HCT116 (cell line): Measurements from ENCODE around the gene GAP43. TPM values are rescaled to one million over a fixed set of nuclear protein-coding genes. Genes with fewer than 3 reads are reported as not detected.

Experiments used
- ATAC-seq: fragments of 200-7000 bp; cut with Tn5 transposase; 2 replicates; pipeline ENCODE4 v1.9.1; 2020; ENCODE audit warnings: mild to moderate bottlenecking, moderate library complexity
- BruUV-seq: library from RNA; stranded (reverse); fragments of 400-500 nt; replicated peaks from 2 replicates; lab custom pipeline; 2021; lab: Mats Ljungman, UMichigan
- CTCF ChIA-PET: fragments of 300-600 bp; sonication (Branson Sonifier 250); formaldehyde crosslinking; loops from one replicate; lab custom pipeline; 2021; ENCODE audit warnings: antibody characterized with exemption; lab: Charles Lee
- POLR2A ChIA-PET: fragments of 300-600, 350-600 bp; sonication (Branson Sonifier 250); formaldehyde crosslinking; loops from one replicate; lab custom pipeline; 2021; ENCODE audit warnings: antibody characterized with exemption; lab: Charles Lee
- RAD21 ChIA-PET, 2 experiments: fragments of 300-600 bp; sonication (Branson Sonifier 250); formaldehyde crosslinking; loops; one replicate each; lab custom pipeline; 2023; ENCODE audit warnings: low total read pairs in 2 of 2; ENCODE audit not compliant: uncharacterized antibody in 2 of 2, unreplicated experiment in 2 of 2, low non-redundant PET in 1 of 2; lab: Charles Lee
- DNase-seq: peaks from one replicate; pipeline ENCODE4 v3.0.0-alpha.2; 2010; ENCODE audit warnings: low read depth, low spot score
- H2AFZ ChIP-seq: fragments of 200-600 bp; shearing (Covaris generic), sonication (generic); 2 replicates; pipeline ENCODE4 v1.6.1; 2017; ENCODE audit warnings: low read depth, mixed run types, mixed read lengths, antibody characterized with exemption, low read length; ENCODE audit not compliant: poor library complexity, severe bottlenecking
- H3K27ac ChIP-seq: 2 replicates; pipeline ENCODE4 v1.5.1; 2012; ENCODE audit warnings: low read depth, low read length
- H3K27me3 ChIP-seq: fragments of 200-600 bp; sonication (generic); 2 replicates; pipeline ENCODE4 v1.6.1; 2016; ENCODE audit warnings: mixed run types, low read length, mixed read lengths; ENCODE audit not compliant: insufficient read depth
- H3K36me3 ChIP-seq, 2 experiments: fragments of 200-500 bp in 1 of 2; fragments of 200-600 bp in 1 of 2; sonication (Bioruptor generic) in 1 of 2; sonication (generic) in 1 of 2; 2 replicates each; pipeline versions ENCODE4 v1.5.1 to v1.6.1; 2014 to 2016; ENCODE audit warnings: low read length in 2 of 2, inconsistent platforms in 1 of 2, mixed read lengths in 1 of 2, mixed run types in 1 of 2; ENCODE audit not compliant: insufficient read depth in 2 of 2, control insufficient read depth in 1 of 2
- H3K4me1 ChIP-seq, 2 experiments: fragments of 200-600 bp in 1 of 2; sonication (generic) in 1 of 2; 2 replicates each; pipeline versions ENCODE4 v1.5.1 to v1.6.1; 2012 to 2017; ENCODE audit warnings: low read length in 2 of 2, inconsistent platforms in 1 of 2, mild to moderate bottlenecking in 1 of 2, mixed read lengths in 1 of 2, mixed run types in 1 of 2, moderate library complexity in 1 of 2; ENCODE audit not compliant: insufficient read depth in 2 of 2, control insufficient read depth in 1 of 2
- H3K4me2 ChIP-seq: fragments of 200-600 bp; sonication (generic); 2 replicates; pipeline ENCODE4 v1.6.1; 2017; ENCODE audit warnings: mixed run types, low read length, mixed read lengths
- H3K4me3 ChIP-seq, 2 experiments: fragments of 200-600 bp in 1 of 2; sonication (generic) in 1 of 2; replicated peaks in 1 of 2; 2 replicates each; pipeline ENCODE4 v1.5.1; 2011 to 2016; ENCODE audit warnings: low read length in 2 of 2, control low read depth in 1 of 2, low read depth in 1 of 2, mild to moderate bottlenecking in 1 of 2, mixed read lengths in 1 of 2, mixed run types in 1 of 2
- H3K79me2 ChIP-seq: fragments of 200-600 bp; sonication (generic); 2 replicates; pipeline ENCODE4 v1.6.1; 2017; ENCODE audit warnings: mild to moderate bottlenecking, mixed run types, low read length, moderate library complexity, mixed read lengths; ENCODE audit not compliant: insufficient read depth
- H3K9ac ChIP-seq: fragments of 200-600 bp; sonication (generic); 2 replicates; pipeline ENCODE4 v1.6.1; 2016; ENCODE audit warnings: low read length, mixed read lengths
- H3K9me2 ChIP-seq: fragments of 200-600 bp; sonication (generic), shearing (Covaris generic); 2 replicates; pipeline ENCODE4 v1.6.1; 2017; ENCODE audit warnings: mixed run types, mild to moderate bottlenecking, moderate library complexity; ENCODE audit not compliant: insufficient read depth
- H3K9me3 ChIP-seq, 2 experiments: fragments of 200-500 bp in 1 of 2; fragments of 200-600 bp in 1 of 2; sonication (Bioruptor generic) in 1 of 2; sonication (generic) in 1 of 2; 2 replicates each; pipeline ENCODE4 v1.6.1; 2014 to 2017; ENCODE audit warnings: low read length in 2 of 2, mixed read lengths in 2 of 2, inconsistent platforms in 1 of 2, low read depth in 1 of 2, mild to moderate bottlenecking in 1 of 2, mixed run types in 1 of 2, moderate library complexity in 1 of 2; ENCODE audit not compliant: control insufficient read depth in 1 of 2, insufficient read depth in 1 of 2
- H4K20me1 ChIP-seq: fragments of 200-600 bp; sonication (generic), shearing (Covaris generic); 2 replicates; pipeline ENCODE4 v1.6.1; 2017; ENCODE audit warnings: mixed run types, mild to moderate bottlenecking, moderate library complexity; ENCODE audit not compliant: insufficient read depth
- CEBPB ChIP-seq: IDR thresholded peaks from 2 replicates; pipeline ENCODE4 v1.6.1; 2012; ENCODE audit warnings: low read depth
- FOSL1 ChIP-seq: IDR thresholded peaks from 2 replicates; pipeline ENCODE4 v1.6.1; 2012; ENCODE audit warnings: low read depth
- SP1 ChIP-seq: IDR thresholded peaks from 2 replicates; pipeline ENCODE4 v1.6.1; 2012; ENCODE audit warnings: low read depth
- intact Hi-C: fragments of 100-400 bp; cut with micrococcal nuclease; formaldehyde crosslinking; loops from 2 replicates; pipeline ENCODE4 v1.10.0; 2022
- total RNA-seq: library from RNA; stranded (reverse); gene quantifications from one replicate; pipeline ENCODE4 v1.2.1, GENCODE V29; 2021; ENCODE audit not compliant: unreplicated experiment
- TF ChIP-seq, protein P1 (sequence below), 3 experiments: fragments of 200-600 bp in 1 of 3; sonication (generic) in 1 of 3; IDR thresholded peaks in 2 of 3; conservative IDR thresholded peaks in 1 of 3; 2 replicates each; pipeline ENCODE4 v1.5.1; 2012 to 2017; ENCODE audit warnings: low read depth in 2 of 3, low read length in 2 of 3, antibody characterized with exemption in 1 of 3, borderline replicate concordance in 1 of 3, control low read depth in 1 of 3, mild to moderate bottlenecking in 1 of 3, mixed read lengths in 1 of 3, mixed run types in 1 of 3, moderate library complexity in 1 of 3; ENCODE audit not compliant: insufficient read depth in 1 of 3
- TF ChIP-seq, protein P2 (sequence below): IDR thresholded peaks from 2 replicates; pipeline ENCODE4 v1.6.1; 2012

GAP43 gene
- total RNA-seq, 1 experiment from 2014 or later, result not detected

DNA sequence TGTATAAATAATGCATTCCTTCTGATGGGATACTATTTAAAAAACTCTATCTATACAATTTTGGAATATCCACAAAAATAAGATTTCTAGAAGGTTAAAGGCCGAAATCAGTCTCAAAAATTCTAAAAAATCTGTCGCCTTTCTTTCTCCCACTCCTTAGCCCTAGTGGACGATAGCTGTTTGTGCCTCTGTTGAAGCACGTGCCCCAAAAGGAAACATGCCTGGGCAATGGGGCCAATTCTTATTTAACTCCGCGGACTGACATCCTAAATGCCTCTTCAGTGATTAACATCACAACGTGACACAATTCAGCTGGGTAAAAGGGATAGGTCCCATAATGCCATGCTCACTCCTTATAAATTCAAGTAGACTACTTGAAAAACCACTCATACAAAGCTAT is 65.1 kb downstream of the GAP43 start:
- RAD21 ChIA-PET, result no interaction called here
- CTCF ChIA-PET, result no interaction called here
- Histone ChIP-seq H3K36me3 (no peaks in the 10 kb centered on the region), H3K4me3 (no peak overlapping the region), H3K9me3 (no peaks in the 10 kb centered on the region), H3K79me2 (no peaks in the 10 kb centered on the region), H3K4me1 (peaks cover 0 to 6% of the 10 kb centered on the region in 2 experiments; a peak in 1 of 4 replicates), H3K27me3 (no peaks in the 10 kb centered on the region)
- no TSS peak for BruUV-seq
- POLR2A ChIA-PET, result no interaction called here
- DNase-seq (no peak), ATAC-seq (no peak)
- intact Hi-C loops, result no loop called here
- no peak for TF ChIP-seq SP1
- TF ChIP-seq, protein P1, sequence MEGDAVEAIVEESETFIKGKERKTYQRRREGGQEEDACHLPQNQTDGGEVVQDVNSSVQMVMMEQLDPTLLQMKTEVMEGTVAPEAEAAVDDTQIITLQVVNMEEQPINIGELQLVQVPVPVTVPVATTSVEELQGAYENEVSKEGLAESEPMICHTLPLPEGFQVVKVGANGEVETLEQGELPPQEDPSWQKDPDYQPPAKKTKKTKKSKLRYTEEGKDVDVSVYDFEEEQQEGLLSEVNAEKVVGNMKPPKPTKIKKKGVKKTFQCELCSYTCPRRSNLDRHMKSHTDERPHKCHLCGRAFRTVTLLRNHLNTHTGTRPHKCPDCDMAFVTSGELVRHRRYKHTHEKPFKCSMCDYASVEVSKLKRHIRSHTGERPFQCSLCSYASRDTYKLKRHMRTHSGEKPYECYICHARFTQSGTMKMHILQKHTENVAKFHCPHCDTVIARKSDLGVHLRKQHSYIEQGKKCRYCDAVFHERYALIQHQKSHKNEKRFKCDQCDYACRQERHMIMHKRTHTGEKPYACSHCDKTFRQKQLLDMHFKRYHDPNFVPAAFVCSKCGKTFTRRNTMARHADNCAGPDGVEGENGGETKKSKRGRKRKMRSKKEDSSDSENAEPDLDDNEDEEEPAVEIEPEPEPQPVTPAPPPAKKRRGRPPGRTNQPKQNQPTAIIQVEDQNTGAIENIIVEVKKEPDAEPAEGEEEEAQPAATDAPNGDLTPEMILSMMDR (IDR thresholded peaks at IDR 0.05 in 2 of 3, conservative IDR thresholded peaks at IDR 0.05 in 1 of 3; ENCODE audit: borderline replicate concordance in 1 of 3, insufficient read depth in 1 of 3, low read depth in 2 of 3, low read length in 2 of 3), result 0 out of 6 replicates have a peak, but pooled peaks of 1 of the 3 experiments have one; percentile 5
- TF ChIP-seq, all 23 proteins: peak for 1
- Histone ChIP-seq H3K9ac (no peak overlapping the region), H4K20me1 (no peaks in the 10 kb centered on the region; the same call in 1 of the 2 replicates), H3K27ac (no peak overlapping the region), H3K4me2 (no peak overlapping the region), H2AFZ (no peak overlapping the region), H3K9me2 (no peaks in the 10 kb centered on the region)

DNA sequence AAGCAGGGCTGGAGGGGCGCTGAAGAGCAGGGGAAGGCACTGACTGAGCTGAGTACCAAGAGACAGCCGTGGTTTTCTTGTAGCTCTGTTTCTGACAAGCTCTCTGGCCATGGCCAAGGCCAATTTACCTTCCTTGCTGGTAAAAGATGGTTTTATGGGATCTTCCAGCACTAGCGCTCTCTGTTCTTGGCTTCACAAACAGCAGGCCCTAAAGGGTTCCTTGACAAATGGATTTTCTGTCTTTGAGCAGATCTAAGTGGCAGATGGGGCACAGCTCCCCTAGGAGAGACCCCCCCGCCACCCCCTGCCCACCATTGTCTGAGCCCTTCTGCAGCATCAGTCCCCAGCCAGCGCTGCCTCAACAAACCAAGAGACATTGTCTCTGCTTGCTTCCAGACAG is 66.6 kb downstream of the GAP43 start:
- H2AFZ ChIP-seq, result no peak overlapping the region
- no TSS peak for BruUV-seq
- ChIA-PET POLR2A (no interaction called here), RAD21 (no interaction called here), CTCF (no interaction called here)
- no peaks in the 10 kb centered on the region for H3K9me3 ChIP-seq
- DNase-seq (no peak), ATAC-seq (no peak)
- no peak overlapping the region for H3K4me3 ChIP-seq
- peaks cover 0 to 6% of the 10 kb centered on the region in 2 experiments; a peak in 1 of 4 replicates for H3K4me1 ChIP-seq
- intact Hi-C loops, result loop anchor here (10.0 kb wide), 1 partner anchor 95 kb away; no protein-coding TSS in a partner anchor
- no peaks in the 10 kb centered on the region for H3K9me2 ChIP-seq
- no peaks in the 10 kb centered on the region for H3K36me3 ChIP-seq
- TF ChIP-seq, protein P2, sequence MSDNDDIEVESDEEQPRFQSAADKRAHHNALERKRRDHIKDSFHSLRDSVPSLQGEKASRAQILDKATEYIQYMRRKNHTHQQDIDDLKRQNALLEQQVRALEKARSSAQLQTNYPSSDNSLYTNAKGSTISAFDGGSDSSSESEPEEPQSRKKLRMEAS, result no peak
- TF ChIP-seq CEBPB (no peak), FOSL1 (no peak)
- TF ChIP-seq, protein P1 (IDR thresholded peaks at IDR 0.05 in 2 of 3, conservative IDR thresholded peaks at IDR 0.05 in 1 of 3; ENCODE audit: borderline replicate concordance in 1 of 3, insufficient read depth in 1 of 3, low read depth in 2 of 3, low read length in 2 of 3), result no peak
- H3K27me3 ChIP-seq, result no peaks in the 10 kb centered on the region
- no peaks in the 10 kb centered on the region for H3K79me2 ChIP-seq
- H3K9ac ChIP-seq, result no peak overlapping the region
- no peaks in the 10 kb centered on the region; the same call in 1 of the 2 replicates for H4K20me1 ChIP-seq
- H3K27ac ChIP-seq, result no peak overlapping the region
- no peak overlapping the region for H3K4me2 ChIP-seq
